HG03060 (cell line): ENCODE data around the gene RIOK1.
"Not testable (repeated sequence)": the region's sequence is repeated elsewhere in the genome, so short reads cannot be mapped to it uniquely, and the experiment has no call there.

Experiments used
- ATAC-seq: cut with Tn5 transposase; IDR thresholded peaks from one replicate; pipeline ENCODE4 v1.9.1; 2021; ENCODE audit warnings: low read depth, moderate number of reproducible peaks; ENCODE audit not compliant: unreplicated experiment

The RIOK1 gene

GRCh38 chr6:7439228-7439627 is 49.6 kb downstream of the RIOK1 start:
- ATAC-seq = no peak

DNA sequence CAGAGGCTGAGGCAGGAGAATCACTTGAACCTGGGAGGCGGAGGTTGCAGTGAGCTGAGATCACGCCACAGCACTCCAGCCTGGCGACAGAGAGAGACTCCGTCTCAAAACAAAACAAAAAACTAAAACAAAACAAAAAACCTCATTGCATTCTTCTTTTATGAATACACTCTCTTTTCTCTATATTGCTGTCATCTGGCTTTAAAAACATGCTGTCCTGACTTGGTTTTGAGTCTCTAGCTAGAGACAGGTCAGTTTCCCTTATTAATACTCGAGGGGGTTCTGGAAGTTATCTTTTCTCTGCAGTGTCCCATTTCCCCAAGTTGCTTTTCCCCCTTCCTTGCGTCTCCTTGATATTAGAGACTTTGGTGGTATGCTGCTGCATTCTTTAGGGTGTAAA is 50.9 kb downstream of the RIOK1 start:
- ATAC-seq = no peak

DNA sequence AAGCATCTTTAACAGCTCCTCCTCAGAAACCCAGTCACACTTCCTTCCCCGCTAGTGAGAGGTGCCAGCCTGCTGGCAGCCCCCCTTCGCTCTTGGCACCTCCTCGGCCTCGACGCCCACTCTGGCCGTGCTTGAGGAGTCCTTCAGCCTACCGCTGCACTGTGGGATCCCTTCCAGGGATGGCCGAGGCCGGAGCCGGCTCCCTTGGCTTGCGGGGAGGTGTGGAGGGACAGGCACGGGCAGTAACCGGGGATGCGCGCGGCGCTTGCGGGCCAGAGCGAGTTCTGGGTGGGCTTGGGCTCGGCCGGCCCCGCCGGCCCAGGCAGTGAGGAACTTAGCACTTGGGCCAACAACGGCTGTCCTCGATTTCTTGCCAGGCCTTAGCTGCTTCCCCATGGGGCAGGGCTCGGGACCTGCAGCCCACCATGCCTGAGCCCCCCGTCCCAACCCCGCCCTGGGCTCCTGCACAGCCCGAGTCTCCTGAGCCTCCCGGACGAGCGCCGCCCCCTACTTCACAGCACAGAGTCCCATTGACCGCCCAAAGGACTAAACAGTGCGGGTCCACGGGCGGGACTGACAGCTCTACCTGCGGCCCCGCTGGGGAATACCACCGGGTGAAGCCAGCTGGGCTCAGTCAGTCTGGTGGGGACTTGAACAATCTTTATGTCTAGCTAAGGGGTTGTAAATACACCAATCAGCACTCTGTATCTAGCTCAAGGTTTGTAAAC is 51.6 kb downstream of the RIOK1 start:
- no peak for ATAC-seq

DNA sequence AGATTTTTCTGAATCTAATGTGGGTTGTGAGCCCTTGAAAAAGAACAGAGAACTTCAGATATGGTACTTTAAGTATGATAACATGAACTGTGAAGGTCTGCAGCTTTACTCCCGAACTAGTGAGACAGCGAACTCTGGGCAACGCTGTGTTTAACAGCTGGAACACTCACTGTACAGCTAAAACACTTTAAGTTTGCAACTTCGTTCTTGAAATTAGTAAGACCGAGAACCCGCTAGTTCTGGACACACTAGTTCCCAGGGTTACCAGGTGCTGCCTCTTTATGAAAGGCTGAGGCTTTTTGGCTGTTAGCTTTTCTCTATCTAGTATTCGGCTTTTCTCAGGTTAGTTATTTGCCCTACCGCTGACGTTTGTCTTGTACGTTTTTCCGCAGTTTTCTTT is 52.9 kb downstream of the RIOK1 start:
- ATAC-seq = no peak

- no peak for ATAC-seq
These were observed 55.5 kb downstream of the RIOK1 start for GRCh38 chr6:7445101-7445500.

GRCh38 chr6:7445885-7446461 is 56.4 kb downstream of the RIOK1 start:
- no peak for ATAC-seq

- no peak for ATAC-seq
These were observed 57.2 kb downstream of the RIOK1 start for GRCh38 chr6:7446619-7447325.

- ATAC-seq = no peak
These were observed 58.6 kb downstream of the RIOK1 start for GRCh38 chr6:7448232-7448631.

- no peak for ATAC-seq
These were observed 59.4 kb downstream of the RIOK1 start for GRCh38 chr6:7449018-7449417.

GRCh38 chr6:7451326-7451725 is 61.7 kb downstream of the RIOK1 start:
- no peak for ATAC-seq

DNA sequence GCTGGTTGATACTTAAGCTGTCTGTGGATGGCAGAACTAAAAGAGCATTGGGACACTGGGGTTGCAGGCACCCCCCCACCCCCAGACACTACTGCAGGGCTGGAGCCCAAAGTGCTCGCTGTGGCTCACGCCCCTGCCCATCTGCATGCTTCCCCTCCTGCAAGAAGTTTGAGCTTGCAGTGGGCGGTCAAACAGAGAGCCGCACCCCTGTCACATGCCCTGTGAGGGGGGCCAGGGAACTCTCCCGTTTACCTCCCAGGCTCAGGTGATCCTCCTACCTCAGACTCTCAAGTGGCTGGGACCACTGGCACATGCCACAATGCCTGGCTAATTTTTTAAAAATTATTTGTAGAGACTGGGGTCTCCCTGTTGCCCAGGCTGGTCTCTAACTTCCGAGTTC is 63.3 kb downstream of the RIOK1 start:
- no peak for ATAC-seq

- ATAC-seq = no peak
These were observed 65.2 kb downstream of the RIOK1 start for GRCh38 chr6:7454696-7455358.

DNA sequence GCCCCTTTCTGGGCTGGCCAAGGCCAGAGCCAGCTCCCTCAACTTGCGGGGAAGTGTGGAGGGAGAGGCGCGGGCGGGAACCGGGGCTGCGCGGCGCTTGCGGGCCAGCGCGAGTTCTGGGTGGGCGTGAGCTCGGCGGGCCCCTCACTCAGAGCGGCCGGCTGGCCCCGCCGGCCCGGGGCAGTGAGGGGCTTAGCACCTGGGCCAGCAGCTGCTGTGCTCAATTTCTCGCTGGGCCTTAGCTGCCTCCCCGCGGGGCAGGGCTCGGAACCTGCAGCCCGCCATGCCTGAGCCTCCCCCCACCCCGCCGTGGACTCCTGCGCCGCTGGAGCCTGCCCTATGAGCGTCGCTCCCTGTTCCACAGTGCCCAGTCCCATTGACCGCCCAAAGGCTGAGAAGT is 66.7 kb downstream of the RIOK1 start:
- ATAC-seq = not testable (repeated sequence)

DNA sequence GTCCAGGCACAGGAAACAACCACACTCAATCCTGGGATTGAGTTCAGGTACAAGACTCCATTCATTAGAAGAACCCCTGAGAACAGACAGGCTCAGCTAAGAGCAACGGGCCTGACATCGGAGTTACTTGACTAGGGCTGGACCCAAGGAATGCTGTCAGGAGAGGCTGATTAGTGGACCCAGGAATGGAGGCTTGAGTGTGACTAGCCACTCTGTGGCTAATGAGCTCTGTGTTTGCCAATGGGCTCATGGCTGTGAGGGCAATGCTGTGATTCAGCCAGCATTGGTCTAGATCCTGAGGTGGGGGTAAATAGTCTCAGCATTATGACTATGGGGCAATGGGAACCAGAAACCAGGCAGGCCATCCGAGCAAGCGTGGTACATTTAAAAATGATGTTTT is 71.8 kb downstream of the RIOK1 start:
- ATAC-seq = no peak

- ATAC-seq = no peak
These were observed 74.2 kb downstream of the RIOK1 start for GRCh38 chr6:7463785-7464184.

DNA sequence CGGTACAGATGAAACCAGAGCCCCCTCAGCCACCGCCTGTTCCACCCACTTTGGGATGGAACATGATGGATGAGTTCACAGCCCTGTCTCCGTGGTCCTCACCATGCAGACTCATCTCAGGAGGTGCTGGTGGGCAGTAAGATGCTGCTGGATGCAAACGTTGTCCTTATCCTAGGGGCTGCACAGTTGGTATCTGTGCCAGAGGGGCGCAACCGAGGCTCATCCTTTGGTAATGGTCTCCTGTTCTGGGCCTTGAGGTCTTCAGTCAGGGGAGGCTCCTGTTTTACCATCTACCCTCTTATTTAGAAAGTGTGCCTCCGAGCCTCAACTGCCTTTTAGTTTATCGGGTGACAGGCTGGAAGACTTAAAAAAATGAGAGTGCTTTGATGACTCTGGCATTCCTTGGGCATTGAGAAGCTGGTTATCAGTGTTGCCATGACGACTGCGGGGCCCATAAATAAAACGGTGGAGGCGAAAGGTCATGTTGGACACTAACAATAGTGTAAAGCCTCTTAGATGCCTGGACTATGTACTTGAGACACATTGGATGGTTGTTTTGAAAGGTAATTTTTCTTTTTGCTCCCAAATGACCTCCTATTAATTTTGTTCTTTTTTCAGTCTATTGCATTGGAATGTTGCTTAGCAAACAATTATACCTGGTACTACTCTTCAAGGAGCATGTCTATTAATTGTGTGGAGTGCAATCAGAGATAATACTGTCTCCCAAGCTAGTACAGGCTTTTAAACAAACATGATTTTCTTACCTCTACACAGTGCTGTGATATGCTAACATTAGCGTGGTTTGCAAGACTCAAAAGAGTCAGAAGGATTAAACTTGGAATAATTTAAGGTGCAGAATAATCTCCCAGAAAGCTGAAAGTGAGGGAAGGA is 77.6 kb downstream of the RIOK1 start:
- ATAC-seq = no peak
